HepG2 (cell line): ENCODE measurements around the gene PCDHGB2. TPM values are rescaled to one million over a fixed set of nuclear protein-coding genes. Genes with fewer than 3 reads are reported as not detected.

Source experiments
- JARID2 ChIP-seq: sonication (generic); formaldehyde crosslinking; IDR thresholded peaks from 2 replicates; pipeline ENCODE4 v1.8.1; 2023; ENCODE audit warnings: missing genetic modification reagents, inconsistent platforms; ENCODE audit not compliant: insufficient replicate concordance
- KLF13 ChIP-seq: sonication (generic); formaldehyde crosslinking; IDR thresholded peaks from 2 replicates; pipeline ENCODE4 v1.4.0; 2020; ENCODE audit warnings: mild to moderate bottlenecking, missing genetic modification reagents
- KMT2B ChIP-seq: IDR thresholded peaks from 2 replicates; pipeline ENCODE4 v1.6.1; 2016; ENCODE audit warnings: missing genetic modification reagents, missing compliant biosample characterization
- LRRFIP1 ChIP-seq: sonication (generic); formaldehyde crosslinking; conservative IDR thresholded peaks from 2 replicates; pipeline ENCODE4 v1.4.0; 2020; ENCODE audit warnings: missing genetic modification reagents
- MLLT10 ChIP-seq: sonication (generic); formaldehyde crosslinking; IDR thresholded peaks from 2 replicates; pipeline ENCODE4 v1.4.0; 2020; ENCODE audit warnings: missing genetic modification reagents
- MXI1 ChIP-seq: IDR thresholded peaks from 3 replicates; pipeline ENCODE4 v1.6.1; 2012; ENCODE audit warnings: low read depth, low read length, inconsistent platforms, borderline replicate concordance
- NR2F6 ChIP-seq, 2 experiments: IDR thresholded peaks; 2 replicates each; pipeline ENCODE4 v1.6.1; 2016; ENCODE audit warnings: antibody characterized with exemption in 1 of 2, mild to moderate bottlenecking in 1 of 2
- PRDM4 ChIP-seq: sonication (generic); formaldehyde crosslinking; IDR thresholded peaks from 2 replicates; pipeline ENCODE4 v1.9.0; 2021; ENCODE audit warnings: missing genetic modification reagents, borderline replicate concordance
- SIN3A ChIP-seq: IDR thresholded peaks from 2 replicates; pipeline ENCODE4 v1.6.1; 2011; ENCODE audit warnings: low read depth, mild to moderate bottlenecking, control low read depth, low read length, borderline replicate concordance
- SOX13 ChIP-seq, 3 experiments: fragments of 450-650 bp in 1 of 3; sonication (generic) in 1 of 3; formaldehyde crosslinking in 1 of 3; IDR thresholded peaks in 2 of 3; conservative IDR thresholded peaks in 1 of 3; 2 replicates each; pipeline versions ENCODE4 v1.5.0 to v1.6.1; 2016 to 2020; ENCODE audit warnings: antibody characterized with exemption in 1 of 3, mild to moderate bottlenecking in 1 of 3, missing compliant biosample characterization in 1 of 3, missing genetic modification reagents in 1 of 3, moderate library complexity in 1 of 3
- TERF1 ChIP-seq: sonication (generic); formaldehyde crosslinking; IDR thresholded peaks from 2 replicates; pipeline ENCODE4 v1.8.0; 2022; ENCODE audit warnings: mild to moderate bottlenecking, missing genetic modification reagents, moderate library complexity
- THAP7 ChIP-seq: sonication (generic); formaldehyde crosslinking; IDR thresholded peaks from 2 replicates; pipeline ENCODE4 v1.8.1; 2023; ENCODE audit warnings: mild to moderate bottlenecking, missing genetic modification reagents
- TRAFD1 ChIP-seq: sonication (generic); formaldehyde crosslinking; IDR thresholded peaks from 2 replicates; pipeline ENCODE4 v1.5.1; 2020; ENCODE audit warnings: missing genetic modification reagents, mild to moderate bottlenecking, borderline replicate concordance
- XBP1 ChIP-seq: sonication (generic); formaldehyde crosslinking; IDR thresholded peaks from 2 replicates; pipeline ENCODE4 v1.5.0; 2020; ENCODE audit warnings: missing genetic modification reagents
- ZNF121 ChIP-seq: sonication (generic); formaldehyde crosslinking; IDR thresholded peaks from 2 replicates; pipeline ENCODE4 v1.5.0; 2020; ENCODE audit warnings: mild to moderate bottlenecking, missing genetic modification reagents
- ZNF180 ChIP-seq: sonication (generic); formaldehyde crosslinking; IDR thresholded peaks from 2 replicates; pipeline ENCODE4 v1.4.0; 2020; ENCODE audit warnings: low read depth, missing genetic modification reagents, borderline replicate concordance
- ZNF546 ChIP-seq: sonication (generic); formaldehyde crosslinking; conservative IDR thresholded peaks from 2 replicates; pipeline ENCODE4 v1.8.1; 2023; ENCODE audit warnings: mild to moderate bottlenecking, missing genetic modification reagents
- ZNF619 ChIP-seq: sonication (generic); formaldehyde crosslinking; IDR thresholded peaks from 2 replicates; pipeline ENCODE4 v1.4.0; 2020; ENCODE audit warnings: mild to moderate bottlenecking, missing genetic modification reagents
- polyA plus RNA-seq, 8 experiments: library from polyadenylated mRNA; depleted of rRNA in 3 of 8; stranded (reverse) in 7 of 8; unstranded in 1 of 8; fragments of >200 nt; fragmentation: Illumina TruSeq in 4 of 8; extraction: Trizol in 4 of 8; gene quantifications; 2 replicates each; pipeline versions ENCODE4 v1.2.1 to v1.2.3, GENCODE V29; 2011 to 2016; ENCODE audit warnings: low read depth in 4 of 8, missing spikeins in 1 of 8, mixed read lengths in 1 of 8; ENCODE audit not compliant: insufficient read depth in 1 of 8
- total RNA-seq, 5 experiments: library from RNA; depleted of rRNA; stranded (reverse); fragments of >200 nt; fragmentation: Illumina TruSeq; extraction: Trizol; gene quantifications; 2 replicates each; pipeline ENCODE4 v1.2.3, GENCODE V29; 2016; ENCODE audit warnings: low read depth in 1 of 5

Gene PCDHGB2
- total and polyA plus RNA-seq, 2 of the 13 experiments (the other 11 are each of a cell fraction or from before 2014, with no cell fraction given), result 0.64 to 0.82 TPM

GRCh38 chr5:141320225-141321169 lies 39.3 kb upstream of the PCDHGB2 start, which contains the start of gene TAF7 (continued):
- TF ChIP-seq TRAFD1 (CRISPR knock-in tag) (no peak), MXI1 (peak; percentile 26; the same call in 1 of the 3 replicates), LRRFIP1 (CRISPR knock-in tag) (no peak), KMT2B (peak; percentile 77), SIN3A (0 out of 2 replicates have a peak, but pooled peaks have one; percentile 33), JARID2 (CRISPR knock-in tag) (no peak), NR2F6 (IDR thresholded peaks at IDR 0.05) (no peak), NR2F6 (CRISPR knock-in tag; IDR thresholded peaks at IDR 0.05) (0 out of 2 replicates have a peak, but pooled peaks have one; percentile 9), TERF1 (CRISPR knock-in tag) (no peak), ZNF180 (no peak), ZNF619 (peak; percentile 39), PRDM4 (no peak), THAP7 (CRISPR knock-in tag) (peak; percentile 36; the same call in 1 of the 2 replicates), XBP1 (CRISPR knock-in tag) (peak; percentile 52; the same call in 1 of the 2 replicates), KLF13 (CRISPR knock-in tag) (no peak), SOX13 (IDR thresholded peaks at IDR 0.05) (no peak), SOX13 (CRISPR knock-in tag; conservative IDR thresholded peaks at IDR 0.05 in 1 of 2, IDR thresholded peaks at IDR 0.05 in 1 of 2) (no peak), MLLT10 (CRISPR knock-in tag) (no peak), ZNF121 (CRISPR knock-in tag) (no peak), ZNF546 (CRISPR knock-in tag) (no peak)
